Lung (tissue), 12 donors: ENCODE data around the gene AKT1. TPM values are rescaled to one million over a fixed set of nuclear protein-coding genes. Genes with fewer than 3 reads are reported as not detected.

Experiments used
- ATAC-seq: fragments of 200-7000 bp; cut with Tn5 transposase; one replicate; pipeline ENCODE4 v1.9.1; 2020; ENCODE audit warnings: moderate number of reproducible peaks; ENCODE audit not compliant: insufficient read depth, low FRiP score
- DNase-seq, 3 donors: peaks; one replicate each; pipeline ENCODE4 v3.0.0-alpha.2; 2013 to 2017
- H3K27ac ChIP-seq, 2 donors: one replicate each; pipeline ENCODE4 v1.5.1; 2013; ENCODE audit warnings: mild to moderate bottlenecking in 2 of 2, moderate library complexity in 2 of 2, control low read depth in 1 of 2, inconsistent platforms in 1 of 2, low read depth in 1 of 2, low read length in 1 of 2
- H3K27me3 ChIP-seq, 3 donors: one replicate each; pipeline ENCODE4 v1.5.1; 2013; ENCODE audit warnings: low read length in 2 of 3; ENCODE audit not compliant: control insufficient read depth in 3 of 3, insufficient read depth in 3 of 3
- H3K36me3 ChIP-seq, 4 donors: one replicate each; pipeline ENCODE4 v1.5.1; 2013; ENCODE audit warnings: low read length in 4 of 4, mild to moderate bottlenecking in 1 of 4, moderate library complexity in 1 of 4; ENCODE audit not compliant: control insufficient read depth in 4 of 4, insufficient read depth in 4 of 4
- H3K4me1 ChIP-seq, 5 donors: one replicate each; pipeline ENCODE4 v1.5.1; 2013; ENCODE audit warnings: low read length in 5 of 5, mild to moderate bottlenecking in 2 of 5, moderate library complexity in 1 of 5; ENCODE audit not compliant: control insufficient read depth in 5 of 5, insufficient read depth in 5 of 5
- H3K4me3 ChIP-seq: one replicate; pipeline ENCODE4 v1.5.1; 2013; ENCODE audit warnings: mild to moderate bottlenecking, control low read depth, moderate library complexity
- H3K9ac ChIP-seq, 2 donors: one replicate each; pipeline ENCODE4 v1.5.1; 2013; ENCODE audit warnings: low read length in 2 of 2, control low read depth in 1 of 2; ENCODE audit not compliant: insufficient read depth in 1 of 2
- H3K9me3 ChIP-seq, 4 donors: one replicate each; pipeline ENCODE4 v1.5.1; 2013; ENCODE audit warnings: low read length in 3 of 4, mild to moderate bottlenecking in 1 of 4, moderate library complexity in 1 of 4; ENCODE audit not compliant: control insufficient read depth in 4 of 4, insufficient read depth in 3 of 4
- CTCF ChIP-seq: IDR thresholded peaks from 2 replicates; pipeline ENCODE4 v1.5.1; 2012; ENCODE audit warnings: mild to moderate bottlenecking; ENCODE audit errors: control extremely low read depth, extremely low read depth
- WGBS, 2 donors: extraction: QIAGEN DNeasy Blood & Tissue Kit; methylation state at CpG; one replicate each; pipeline ENCODE4 v1.1.7; 2013; 5-methylcytosine and 5-hydroxymethylcytosine counted together
- polyA plus RNA-seq, 2 donors: library from polyadenylated mRNA; stranded (reverse); fragments of 200-250 nt; gene quantifications; one replicate each; pipeline ENCODE4 v1.2.1, GENCODE V29; 2013
- total RNA-seq, 2 donors: library from RNA; depleted of rRNA in 1 of 2; stranded (reverse); fragments of >200 nt in 1 of 2; gene quantifications; one replicate each; pipeline ENCODE4 v1.2.1, GENCODE V29; 2014 to 2021
- donor health status: control.
- donor health status: control.
- donor health status: Bipolar disorder and iron deficiency.
- donor health status: healthy.
- donor health status: DM: yes; HTN: yes; CAD: no.

AKT1 gene
- total and polyA plus RNA-seq, 4 donors, result 142 to 224 (median 160) TPM

DNA sequence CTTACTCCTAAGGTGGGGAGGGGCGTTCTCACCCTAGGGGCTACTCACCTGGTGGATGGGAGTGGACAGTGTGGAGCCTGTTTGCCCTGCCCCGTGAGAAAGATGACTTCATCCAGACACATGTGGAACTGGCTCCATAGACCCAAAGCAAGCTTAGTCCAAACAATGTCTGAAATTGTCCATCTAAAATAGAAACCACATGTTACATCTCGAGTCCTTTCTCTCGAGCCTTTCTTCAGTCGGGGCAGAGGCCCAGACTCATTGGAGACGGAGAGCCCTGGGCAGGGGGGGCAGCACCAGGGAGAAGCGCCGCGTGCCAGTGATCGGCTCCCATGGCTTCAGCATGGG is 38.3 kb downstream of the AKT1 start:
- ATAC-seq (no peak), DNase-seq (no peak)
- Histone ChIP-seq H3K27ac (no peak overlapping the region), H3K4me3 (no peak overlapping the region), H3K9ac (no peak overlapping the region), H3K27me3 (no peaks in the 10 kb centered on the region), H3K4me1 (peaks cover 0 to 18% (median 7%) of the 10 kb centered on the region in 5 donors), H3K36me3 (peaks cover 0 to 50% (median 31%) of the 10 kb centered on the region in 4 donors), H3K9me3 (no peaks in the 10 kb centered on the region)
- TF ChIP-seq CTCF, result no peak
- WGBS, 2 donors, result 90 to 92% methylated on average over 10 of the region's 10 CpGs

- Histone ChIP-seq H3K9ac (no peak overlapping the region), H3K27me3 (no peaks in the 10 kb centered on the region), H3K9me3 (no peaks in the 10 kb centered on the region), H3K4me1 (peaks cover 0 to 21% (median 9%) of the 10 kb centered on the region in 5 donors), H3K27ac (no peak overlapping the region), H3K36me3 (peaks cover 0 to 50% (median 31%) of the 10 kb centered on the region in 4 donors), H3K4me3 (no peak overlapping the region)
- ATAC-seq (no peak), DNase-seq (no peak)
- 82 to 83% methylated on average over 27 of the region's 27 CpGs for WGBS, 2 donors
- no peak for TF ChIP-seq CTCF
Observed at GRCh38 chr14:104756477-104757237, 38.9 kb downstream of the AKT1 start.

GRCh38 chr14:104755621-104756020 is 39.9 kb downstream of the AKT1 start:
- WGBS, 2 donors, result 84 to 88% methylated on average over 11 of the region's 11 CpGs
- Histone ChIP-seq H3K27ac (no peak overlapping the region), H3K9me3 (no peaks in the 10 kb centered on the region), H3K36me3 (peaks cover 0 to 47% (median 27%) of the 10 kb centered on the region in 4 donors), H3K4me1 (peaks cover 0 to 21% (median 9%) of the 10 kb centered on the region in 5 donors), H3K9ac (no peak overlapping the region), H3K4me3 (no peak overlapping the region), H3K27me3 (no peaks in the 10 kb centered on the region)
- TF ChIP-seq CTCF, result no peak
- no peak for ATAC-seq
- no peak for DNase-seq
